Calu3 (cell line): ENCODE results near the gene SNX32. TPM values are rescaled to one million over a fixed set of nuclear protein-coding genes. Genes with fewer than 3 reads are reported as not detected.
A peak's percentile ranks its signal among the peaks of the same experiment; 100 is the strongest.

Experiments used
- Bru-seq: library from RNA; stranded (reverse); fragments of 400-500 nt; gene quantifications from one replicate; lab custom pipeline; 2021; lab: Mats Ljungman, UMichigan
- BruChase-seq, 2 experiments: library from RNA; stranded (reverse); fragments of 400-500 nt; gene quantifications; one replicate each; lab custom pipeline; 2021; lab: Mats Ljungman, UMichigan
- BruUV-seq: library from RNA; stranded (reverse); fragments of 400-500 nt; replicated peaks from 2 replicates; lab custom pipeline; 2021; lab: Mats Ljungman, UMichigan
- CTCF ChIA-PET: fragments of 300-600 bp; sonication (Branson Sonifier 250); formaldehyde crosslinking; loops from one replicate; lab custom pipeline; 2022; ENCODE audit warnings: antibody characterized with exemption; lab: Charles Lee
- DNase-seq: peaks from one replicate; pipeline ENCODE4 v3.0.0; 2022
- H3K27ac Mint-ChIP-seq: one replicate; pipeline ENCODE4 v1.8.0; 2022; ENCODE audit warnings: mixed read lengths; ENCODE audit not compliant: unreplicated experiment
- H3K27me3 Mint-ChIP-seq: one replicate; pipeline ENCODE4 v1.8.0; 2022; ENCODE audit warnings: mixed read lengths; ENCODE audit not compliant: unreplicated experiment
- H3K36me3 Mint-ChIP-seq: one replicate; pipeline ENCODE4 v1.8.0; 2022; ENCODE audit warnings: mild to moderate bottlenecking, moderate library complexity, mixed read lengths; ENCODE audit not compliant: insufficient read depth, unreplicated experiment
- H3K4me1 Mint-ChIP-seq: one replicate; pipeline ENCODE4 v1.8.0; 2022; ENCODE audit warnings: mild to moderate bottlenecking, low read depth, mixed read lengths; ENCODE audit not compliant: unreplicated experiment
- H3K4me3 Mint-ChIP-seq: one replicate; pipeline ENCODE4 v1.8.0; 2022; ENCODE audit warnings: mild to moderate bottlenecking, low read depth, moderate library complexity, mixed read lengths; ENCODE audit not compliant: unreplicated experiment
- H3K9me3 Mint-ChIP-seq: one replicate; pipeline ENCODE4 v1.8.0; 2022; ENCODE audit warnings: low read depth, mixed read lengths; ENCODE audit not compliant: unreplicated experiment
- CTCF ChIP-seq: fragments of 200-600 bp; IDR thresholded peaks from one replicate; pipeline ENCODE4 v1.8.0; 2022; ENCODE audit warnings: antibody characterized with exemption; ENCODE audit not compliant: unreplicated experiment
- intact Hi-C: fragments of 100-400 bp; cut with micrococcal nuclease; formaldehyde crosslinking; loops from one replicate; pipeline ENCODE4 v1.10.0; 2022; ENCODE audit not compliant: unreplicated experiment
- long read RNA-seq: library from polyadenylated mRNA; stranded (forward); transcript quantifications from one replicate; pipeline ENCODE4 v2.0.0, GENCODE V29; 2022
- total RNA-seq: library from RNA; stranded (reverse); gene quantifications from 2 replicates; pipeline ENCODE4 v1.2.3, GENCODE V29; 2022

Gene SNX32
- total RNA-seq, result not detected in 2 replicates
- Bru-seq, nascent RNA, result percentile 2 among the genes with signal in this experiment
- BruChase-seq, experiment 1, labeled RNA remaining after a 6-hour chase, result not detected
- BruChase-seq, experiment 2, labeled RNA remaining after a 2-hour chase, result percentile 5 among the genes with signal in this experiment
- long read RNA-seq, result 0 reads

- TF ChIP-seq CTCF, result no peak
- H3K9me3 Mint-ChIP-seq, result peaks cover 2% of the 10 kb centered on the region
- peak; percentile 54 for DNase-seq
- CTCF ChIA-PET, result no interaction called here
- no TSS peak for BruUV-seq
- no peaks in the 10 kb centered on the region for H3K4me1 Mint-ChIP-seq
- intact Hi-C loops, result no loop called here
- H3K27ac Mint-ChIP-seq, result no peak within 1 kb of the TSS
- no peak within 1 kb of the TSS for H3K4me3 Mint-ChIP-seq
- no peaks in the 10 kb centered on the region for H3K36me3 Mint-ChIP-seq
- H3K27me3 Mint-ChIP-seq, result no peaks in the 10 kb centered on the region
These were observed at the start of gene SNX32 for GRCh38 chr11:65833297-65834030. SNX32 (plus strand) TSS chr11:65833963; CDS start chr11:65834066, 103 bp downstream.

- CTCF ChIA-PET, result no interaction called here
- Mint-ChIP-seq H3K27me3 (no peaks in the 10 kb centered on the region), H3K27ac (peak overlapping the region; percentile 82), H3K4me3 (peak overlapping the region; percentile 86), H3K4me1 (peaks cover 31% of the 10 kb centered on the region), H3K36me3 (peaks cover 38% of the 10 kb centered on the region), H3K9me3 (no peaks in the 10 kb centered on the region)
- no TSS peak for BruUV-seq
- no peak for TF ChIP-seq CTCF
- intact Hi-C loops, result no loop called here
- no peak for DNase-seq
These were observed 48.3 kb upstream of the SNX32 start for GRCh38 chr11:65785319-65786007.

GRCh38 chr11:65786008-65786785 lies 47.6 kb upstream of the SNX32 start:
- intact Hi-C loops, result no loop called here
- no peak for DNase-seq
- no peaks in the 10 kb centered on the region for H3K27me3 Mint-ChIP-seq
- H3K4me3 Mint-ChIP-seq, result peak overlapping the region; percentile 86
- H3K4me1 Mint-ChIP-seq, result peaks cover 38% of the 10 kb centered on the region
- no peaks in the 10 kb centered on the region for H3K9me3 Mint-ChIP-seq
- TSS peak; percentile 33 for BruUV-seq
- TF ChIP-seq CTCF, result no peak
- CTCF ChIA-PET, result interaction anchor here (1.0 kb wide), 1 partner anchor 333 kb away, joined by 3 read pairs; no protein-coding TSS in a partner anchor
- peaks cover 40% of the 10 kb centered on the region for H3K36me3 Mint-ChIP-seq
- H3K27ac Mint-ChIP-seq, result peak overlapping the region; percentile 82
